ENCODE results near the gene GPR143.

DNA sequence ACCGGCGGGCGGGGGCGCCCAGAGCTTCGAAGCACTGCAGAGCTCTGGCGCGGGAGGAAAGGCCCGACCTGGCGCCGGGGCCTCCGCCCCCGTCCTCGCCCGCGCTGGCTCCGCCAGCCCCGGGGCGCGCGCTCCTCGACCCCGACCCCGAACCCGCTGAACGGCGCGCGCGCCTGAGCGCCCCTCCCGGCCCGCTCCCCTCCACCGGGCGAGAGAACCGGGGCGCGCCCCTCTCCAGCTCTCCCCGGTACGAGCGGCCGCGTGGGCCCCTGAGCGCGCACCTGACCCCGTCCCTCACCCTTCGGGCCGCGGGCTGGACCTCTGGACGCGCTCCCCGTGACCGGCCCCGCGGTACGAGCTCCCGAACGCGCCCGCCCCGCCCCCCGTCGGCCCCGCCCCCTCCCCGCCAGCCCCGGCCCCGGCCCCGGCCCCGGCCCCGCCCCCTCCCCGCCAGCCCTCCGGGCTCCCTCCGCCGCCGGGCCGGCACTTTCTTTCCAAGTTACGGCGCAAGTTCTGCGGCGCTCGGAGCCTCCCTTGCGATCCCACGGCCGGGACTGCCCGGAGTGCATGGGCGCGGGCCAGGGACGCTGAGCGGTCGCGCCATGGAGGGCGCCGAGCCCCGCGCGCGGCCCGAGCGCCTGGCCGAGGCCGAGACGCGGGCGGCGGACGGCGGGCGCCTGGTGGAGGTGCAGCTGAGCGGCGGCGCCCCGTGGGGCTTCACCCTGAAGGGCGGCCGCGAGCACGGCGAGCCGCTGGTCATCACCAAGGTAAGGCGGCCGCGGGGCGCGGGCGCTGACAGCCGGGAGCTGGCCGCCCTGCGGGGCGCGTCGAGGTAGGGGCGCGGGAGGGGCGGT, 20.5 kb upstream of the GPR143 start, which contains the start of gene SHROOM2:
- TF ChIP-seq POLR2A (IDR thresholded peaks at IDR 0.05), result no peak
- TF ChIP-seq, protein P1, sequence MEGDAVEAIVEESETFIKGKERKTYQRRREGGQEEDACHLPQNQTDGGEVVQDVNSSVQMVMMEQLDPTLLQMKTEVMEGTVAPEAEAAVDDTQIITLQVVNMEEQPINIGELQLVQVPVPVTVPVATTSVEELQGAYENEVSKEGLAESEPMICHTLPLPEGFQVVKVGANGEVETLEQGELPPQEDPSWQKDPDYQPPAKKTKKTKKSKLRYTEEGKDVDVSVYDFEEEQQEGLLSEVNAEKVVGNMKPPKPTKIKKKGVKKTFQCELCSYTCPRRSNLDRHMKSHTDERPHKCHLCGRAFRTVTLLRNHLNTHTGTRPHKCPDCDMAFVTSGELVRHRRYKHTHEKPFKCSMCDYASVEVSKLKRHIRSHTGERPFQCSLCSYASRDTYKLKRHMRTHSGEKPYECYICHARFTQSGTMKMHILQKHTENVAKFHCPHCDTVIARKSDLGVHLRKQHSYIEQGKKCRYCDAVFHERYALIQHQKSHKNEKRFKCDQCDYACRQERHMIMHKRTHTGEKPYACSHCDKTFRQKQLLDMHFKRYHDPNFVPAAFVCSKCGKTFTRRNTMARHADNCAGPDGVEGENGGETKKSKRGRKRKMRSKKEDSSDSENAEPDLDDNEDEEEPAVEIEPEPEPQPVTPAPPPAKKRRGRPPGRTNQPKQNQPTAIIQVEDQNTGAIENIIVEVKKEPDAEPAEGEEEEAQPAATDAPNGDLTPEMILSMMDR (IDR thresholded peaks at IDR 0.05), result no peak

Measured in adrenal gland (tissue), 5 donors.